Rectal smooth muscle tissue (tissue), 1 donor: ENCODE results near the gene KCTD8.

Experiments used
- H3K27ac ChIP-seq: one replicate; pipeline ENCODE4 v1.7.0; 2013; ENCODE audit warnings: low read depth, low read length, inconsistent platforms
- H3K27me3 ChIP-seq: one replicate; pipeline ENCODE4 v1.7.0; 2013; ENCODE audit warnings: low read length; ENCODE audit not compliant: control insufficient read depth, insufficient read depth
- H3K36me3 ChIP-seq: one replicate; pipeline ENCODE4 v1.7.0; 2013; ENCODE audit warnings: low read length; ENCODE audit not compliant: control insufficient read depth, insufficient read depth
- H3K4me1 ChIP-seq: one replicate; pipeline ENCODE4 v1.7.0; 2013; ENCODE audit warnings: low read length; ENCODE audit not compliant: control insufficient read depth, insufficient read depth
- H3K4me3 ChIP-seq: one replicate; pipeline ENCODE4 v1.7.0; 2013; ENCODE audit warnings: low read length
- H3K9ac ChIP-seq: one replicate; pipeline ENCODE4 v1.7.0; 2013; ENCODE audit warnings: low read length

Gene KCTD8

GRCh38 chr4:44287505-44287904 lies 161.1 kb downstream of the KCTD8 start:
- Histone ChIP-seq H3K9ac (no peak overlapping the region), H3K4me3 (no peak overlapping the region), H3K27ac (no peak overlapping the region), H3K27me3 (no peaks in the 10 kb centered on the region), H3K4me1 (no peaks in the 10 kb centered on the region), H3K36me3 (no peaks in the 10 kb centered on the region)

- Histone ChIP-seq H3K27ac (no peak overlapping the region), H3K36me3 (no peaks in the 10 kb centered on the region), H3K4me3 (no peak overlapping the region), H3K4me1 (no peaks in the 10 kb centered on the region), H3K27me3 (no peaks in the 10 kb centered on the region), H3K9ac (no peak overlapping the region)
These were observed 169.1 kb downstream of the KCTD8 start for GRCh38 chr4:44279469-44279868.

GRCh38 chr4:44279066-44279465 lies 169.5 kb downstream of the KCTD8 start:
- Histone ChIP-seq H3K9ac (no peak overlapping the region), H3K4me3 (no peak overlapping the region), H3K27me3 (no peaks in the 10 kb centered on the region), H3K36me3 (no peaks in the 10 kb centered on the region), H3K4me1 (no peaks in the 10 kb centered on the region), H3K27ac (no peak overlapping the region)

GRCh38 chr4:44257461-44257860 lies 191.1 kb downstream of the KCTD8 start:
- H3K27ac ChIP-seq: no peak overlapping the region
- H3K4me1 ChIP-seq: no peaks in the 10 kb centered on the region
- H3K4me3 ChIP-seq: no peak overlapping the region
- no peak overlapping the region for H3K9ac ChIP-seq
- H3K36me3 ChIP-seq: no peaks in the 10 kb centered on the region
- H3K27me3 ChIP-seq: no peaks in the 10 kb centered on the region

GRCh38 chr4:44256414-44256813 lies 192.2 kb downstream of the KCTD8 start:
- Histone ChIP-seq H3K9ac (no peak overlapping the region), H3K4me1 (no peaks in the 10 kb centered on the region), H3K4me3 (no peak overlapping the region), H3K36me3 (no peaks in the 10 kb centered on the region), H3K27ac (no peak overlapping the region), H3K27me3 (no peaks in the 10 kb centered on the region)

- Histone ChIP-seq H3K27me3 (no peaks in the 10 kb centered on the region), H3K4me3 (no peak overlapping the region), H3K27ac (no peak overlapping the region), H3K36me3 (no peaks in the 10 kb centered on the region), H3K9ac (no peak overlapping the region), H3K4me1 (no peaks in the 10 kb centered on the region)
These were observed 211.0 kb downstream of the KCTD8 start for GRCh38 chr4:44237643-44238042.

- H3K9ac ChIP-seq: no peak overlapping the region
- H3K4me1 ChIP-seq: no peaks in the 10 kb centered on the region
- H3K4me3 ChIP-seq: no peak overlapping the region
- no peaks in the 10 kb centered on the region for H3K36me3 ChIP-seq
- H3K27ac ChIP-seq: no peak overlapping the region
- no peaks in the 10 kb centered on the region for H3K27me3 ChIP-seq
These were observed 212.7 kb downstream of the KCTD8 start for GRCh38 chr4:44235897-44236296.

- no peak overlapping the region for H3K27ac ChIP-seq
- H3K9ac ChIP-seq: no peak overlapping the region
- H3K4me3 ChIP-seq: no peak overlapping the region
- H3K36me3 ChIP-seq: no peaks in the 10 kb centered on the region
- H3K4me1 ChIP-seq: no peaks in the 10 kb centered on the region
- no peaks in the 10 kb centered on the region for H3K27me3 ChIP-seq
These were observed 216.3 kb downstream of the KCTD8 start for GRCh38 chr4:44232262-44232661.

- no peak overlapping the region for H3K27ac ChIP-seq
- H3K9ac ChIP-seq: no peak overlapping the region
These were observed 217.6 kb downstream of the KCTD8 start for GRCh38 chr4:44231006-44231405.

GRCh38 chr4:44228326-44228725 lies 220.3 kb downstream of the KCTD8 start:
- H3K4me1 ChIP-seq: no peaks in the 10 kb centered on the region
- H3K27me3 ChIP-seq: no peaks in the 10 kb centered on the region
- no peaks in the 10 kb centered on the region for H3K36me3 ChIP-seq
- no peak overlapping the region for H3K27ac ChIP-seq
- no peak overlapping the region for H3K9ac ChIP-seq
- H3K4me3 ChIP-seq: no peak overlapping the region

More at GRCh38 chr4:44231006-44231405, 217.6 kb downstream of the KCTD8 start:
- no peaks in the 10 kb centered on the region for H3K27me3 ChIP-seq
- no peak overlapping the region for H3K4me3 ChIP-seq
- no peaks in the 10 kb centered on the region for H3K4me1 ChIP-seq
- H3K36me3 ChIP-seq: no peaks in the 10 kb centered on the region

GRCh38 chr4:44221407-44221806 lies 227.2 kb downstream of the KCTD8 start:
- Histone ChIP-seq H3K36me3 (no peaks in the 10 kb centered on the region), H3K9ac (no peak overlapping the region), H3K27me3 (no peaks in the 10 kb centered on the region), H3K27ac (no peak overlapping the region), H3K4me1 (no peaks in the 10 kb centered on the region), H3K4me3 (no peak overlapping the region)

- H3K27ac ChIP-seq: no peak overlapping the region
- no peaks in the 10 kb centered on the region for H3K4me1 ChIP-seq
- no peaks in the 10 kb centered on the region for H3K27me3 ChIP-seq
These were observed 237.9 kb downstream of the KCTD8 start for GRCh38 chr4:44210750-44211149.

GRCh38 chr4:44196796-44197195 lies 251.8 kb downstream of the KCTD8 start:
- H3K9ac ChIP-seq: no peak overlapping the region
- no peaks in the 10 kb centered on the region for H3K27me3 ChIP-seq
- no peak overlapping the region for H3K27ac ChIP-seq
- H3K4me1 ChIP-seq: no peaks in the 10 kb centered on the region
- H3K36me3 ChIP-seq: no peaks in the 10 kb centered on the region
- H3K4me3 ChIP-seq: no peak overlapping the region

More at GRCh38 chr4:44210750-44211149, 237.9 kb downstream of the KCTD8 start:
- no peak overlapping the region for H3K9ac ChIP-seq
- no peaks in the 10 kb centered on the region for H3K36me3 ChIP-seq
- no peak overlapping the region for H3K4me3 ChIP-seq
